ENCODE results near the gene ENO4. TPM values are rescaled to one million over a fixed set of nuclear protein-coding genes. Genes with fewer than 3 reads are reported as not detected.

Gene ENO4
- total RNA-seq, 1 donor from 2014 or later = 0.45 TPM

- no peaks in the 10 kb centered on the region for H3K27me3 Mint-ChIP-seq (ENCODE audit: low read depth)
- TF ChIP-seq CTCF (IDR thresholded peaks at IDR 0.05) = no peak
- no peak for DNase-seq (ENCODE audit: low spot score)
- no peak overlapping the region for H3K4me3 Mint-ChIP-seq (ENCODE audit: unreplicated experiment)
- H3K4me1 Mint-ChIP-seq (ENCODE audit: low read depth) = peaks cover 37% of the 10 kb centered on the region
- peaks cover 3% of the 10 kb centered on the region for H3K36me3 Mint-ChIP-seq (ENCODE audit: low read depth)
- H3K9me3 Mint-ChIP-seq (ENCODE audit: low read depth) = no peaks in the 10 kb centered on the region
- no peak overlapping the region for H3K27ac Mint-ChIP-seq (ENCODE audit: unreplicated experiment)
Measured at GRCh38 chr10:116886772-116887171, 37.5 kb downstream of the ENO4 start.

- Mint-ChIP-seq H3K9me3 (ENCODE audit: low read depth) (no peaks in the 10 kb centered on the region), H3K27me3 (ENCODE audit: low read depth) (no peaks in the 10 kb centered on the region), H3K4me3 (ENCODE audit: unreplicated experiment) (no peak overlapping the region), H3K36me3 (ENCODE audit: low read depth) (peaks cover 3% of the 10 kb centered on the region), H3K27ac (ENCODE audit: unreplicated experiment) (peak overlapping the region; percentile 62), H3K4me1 (ENCODE audit: low read depth) (peaks cover 52% of the 10 kb centered on the region)
- TF ChIP-seq CTCF (IDR thresholded peaks at IDR 0.05) = no peak
- DNase-seq (ENCODE audit: low spot score) = no peak
Measured at GRCh38 chr10:116888380-116889055, 39.2 kb downstream of the ENO4 start.

- H3K27me3 Mint-ChIP-seq (ENCODE audit: low read depth) = no peaks in the 10 kb centered on the region
- DNase-seq (ENCODE audit: low spot score) = no peak
- no peak for TF ChIP-seq CTCF (IDR thresholded peaks at IDR 0.05)
- H3K4me3 Mint-ChIP-seq (ENCODE audit: unreplicated experiment) = no peak overlapping the region
- no peaks in the 10 kb centered on the region for H3K9me3 Mint-ChIP-seq (ENCODE audit: low read depth)
- peak overlapping the region; percentile 49 for H3K27ac Mint-ChIP-seq (ENCODE audit: unreplicated experiment)
- H3K4me1 Mint-ChIP-seq (ENCODE audit: low read depth) = peaks cover 53% of the 10 kb centered on the region
- H3K36me3 Mint-ChIP-seq (ENCODE audit: low read depth) = peaks cover 3% of the 10 kb centered on the region
Measured at GRCh38 chr10:116889066-116889465, 39.8 kb downstream of the ENO4 start.

GRCh38 chr10:116891208-116891607, 41.9 kb downstream of the ENO4 start:
- no peak for DNase-seq (ENCODE audit: low spot score)
- Mint-ChIP-seq H3K4me3 (ENCODE audit: unreplicated experiment) (peak overlapping the region; percentile 50), H3K36me3 (ENCODE audit: low read depth) (peaks cover 3% of the 10 kb centered on the region), H3K27ac (ENCODE audit: unreplicated experiment) (peak overlapping the region; percentile 60), H3K27me3 (ENCODE audit: low read depth) (no peaks in the 10 kb centered on the region), H3K9me3 (ENCODE audit: low read depth) (no peaks in the 10 kb centered on the region), H3K4me1 (ENCODE audit: low read depth) (peaks cover 53% of the 10 kb centered on the region)
- TF ChIP-seq CTCF (IDR thresholded peaks at IDR 0.05) = no peak

- no peaks in the 10 kb centered on the region for H3K27me3 Mint-ChIP-seq (ENCODE audit: low read depth)
- H3K27ac Mint-ChIP-seq (ENCODE audit: unreplicated experiment) = peak overlapping the region; percentile 37
- no peaks in the 10 kb centered on the region for H3K9me3 Mint-ChIP-seq (ENCODE audit: low read depth)
- no peaks in the 10 kb centered on the region for H3K36me3 Mint-ChIP-seq (ENCODE audit: low read depth)
- no peak for TF ChIP-seq CTCF (IDR thresholded peaks at IDR 0.05)
- peaks cover 50% of the 10 kb centered on the region for H3K4me1 Mint-ChIP-seq (ENCODE audit: low read depth)
- H3K4me3 Mint-ChIP-seq (ENCODE audit: unreplicated experiment) = no peak overlapping the region
- no peak for DNase-seq (ENCODE audit: low spot score)
Measured at GRCh38 chr10:116892907-116893685, 43.8 kb downstream of the ENO4 start.
